ENCODE measurements around the gene CSPG4. TPM values are rescaled to one million over a fixed set of nuclear protein-coding genes. Genes with fewer than 3 reads are reported as not detected.

CSPG4 gene
- total RNA-seq, 2 donors from 2014 or later = 32.6 to 55.6 TPM

- H3K36me3 ChIP-seq = peaks cover 5% of the 10 kb centered on the region
- TF ChIP-seq CTCF (IDR thresholded peaks at IDR 0.05) = no peak
- no peaks in the 10 kb centered on the region for H3K9me3 ChIP-seq
- peak overlapping the region; percentile 78 to 86 for H3K27ac ChIP-seq
- H3K4me3 ChIP-seq = no peak overlapping the region
- peaks cover 0 to 59% of the 10 kb centered on the region in 2 donors for H3K4me1 ChIP-seq
- no peaks in the 10 kb centered on the region for H3K27me3 ChIP-seq
- no peak for DNase-seq (ENCODE audit: low spot score)
Measured at GRCh38 chr15:75662823-75663519, 49.7 kb downstream of the CSPG4 start.

GRCh38 chr15:75661756-75662140 lies 50.9 kb downstream of the CSPG4 start:
- no peak overlapping the region for H3K4me3 ChIP-seq
- H3K36me3 ChIP-seq = peaks cover 15% of the 10 kb centered on the region
- H3K9me3 ChIP-seq = no peaks in the 10 kb centered on the region
- peak overlapping the region; percentile 78 to 86 for H3K27ac ChIP-seq
- no peak for TF ChIP-seq CTCF (IDR thresholded peaks at IDR 0.05)
- DNase-seq (ENCODE audit: low spot score) = no peak
- peaks cover 0 to 47% of the 10 kb centered on the region in 2 donors for H3K4me1 ChIP-seq
- H3K27me3 ChIP-seq = no peaks in the 10 kb centered on the region

- peak; percentile 92 for DNase-seq (ENCODE audit: low spot score)
- peaks cover 0 to 42% of the 10 kb centered on the region in 2 donors for H3K4me1 ChIP-seq
- H3K27ac ChIP-seq = peak overlapping the region; percentile 78 to 86
- H3K27me3 ChIP-seq = no peaks in the 10 kb centered on the region
- no peak for TF ChIP-seq CTCF (IDR thresholded peaks at IDR 0.05)
- peaks cover 15% of the 10 kb centered on the region for H3K36me3 ChIP-seq
- no peak overlapping the region for H3K4me3 ChIP-seq
- H3K9me3 ChIP-seq = no peaks in the 10 kb centered on the region
Measured at GRCh38 chr15:75661100-75661755, 51.4 kb downstream of the CSPG4 start.

GRCh38 chr15:75659928-75660645 lies 52.6 kb downstream of the CSPG4 start:
- peaks cover 0 to 36% of the 10 kb centered on the region in 2 donors for H3K4me1 ChIP-seq

More at GRCh38 chr15:75659928-75660645, 52.6 kb downstream of the CSPG4 start:
- peaks cover 15% of the 10 kb centered on the region for H3K36me3 ChIP-seq
- no peak for TF ChIP-seq CTCF (IDR thresholded peaks at IDR 0.05)
- H3K9me3 ChIP-seq = no peaks in the 10 kb centered on the region
- peak overlapping the region; percentile 78 to 86 for H3K27ac ChIP-seq
- H3K27me3 ChIP-seq = no peaks in the 10 kb centered on the region
- DNase-seq (ENCODE audit: low spot score) = no peak
- H3K4me3 ChIP-seq = no peak overlapping the region

All from right atrium auricular region (tissue), 2 donors.